Fibroblast of lung (primary cell): ENCODE results near the gene ABCC11. TPM values are rescaled to one million over a fixed set of nuclear protein-coding genes. Genes with fewer than 3 reads are reported as not detected.

Experiments used
- DNase-seq, 2 donors: peaks; one replicate each; pipeline versions ENCODE4 v3.0.0 to v3.0.0-alpha.2; 2010; ENCODE audit warnings: low read depth in 2 of 2
- H2AFZ ChIP-seq: 2 replicates; pipeline ENCODE4 v1.5.1; 2012; ENCODE audit warnings: low read length, control low read depth, inconsistent platforms
- H3K27ac ChIP-seq: 2 replicates; pipeline ENCODE4 v1.5.1; 2011; ENCODE audit warnings: low read length, control low read depth; ENCODE audit not compliant: insufficient read depth
- H3K27me3 ChIP-seq: 2 replicates; pipeline ENCODE4 v1.5.1; 2011; ENCODE audit warnings: mild to moderate bottlenecking, low read length; ENCODE audit not compliant: control insufficient read depth, insufficient read depth
- H3K36me3 ChIP-seq: 2 replicates; pipeline ENCODE4 v1.5.1; 2011; ENCODE audit warnings: low read length; ENCODE audit not compliant: control insufficient read depth, insufficient read depth
- H3K4me1 ChIP-seq: 2 replicates; pipeline ENCODE4 v1.5.1; 2011; ENCODE audit warnings: low read length; ENCODE audit not compliant: control insufficient read depth, insufficient read depth; ENCODE audit errors: extremely low read depth
- H3K4me2 ChIP-seq: 2 replicates; pipeline ENCODE4 v1.5.1; 2011; ENCODE audit warnings: low read length, control low read depth; ENCODE audit not compliant: insufficient read depth; ENCODE audit errors: extremely low read depth
- H3K4me3 ChIP-seq, 4 experiments: fragments of 200-600 bp in 1 of 4; sonication (generic) in 1 of 4; replicated peaks in 1 of 4; 2 replicates each; pipeline ENCODE4 v1.5.1; 2011 to 2016; ENCODE audit warnings: low read length in 4 of 4, low read depth in 3 of 4, mild to moderate bottlenecking in 3 of 4, control low read depth in 2 of 4, inconsistent platforms in 1 of 4, mixed read lengths in 1 of 4; ENCODE audit not compliant: insufficient read depth in 1 of 4; ENCODE audit errors: control extremely low read depth in 1 of 4
- H3K79me2 ChIP-seq: 2 replicates; pipeline ENCODE4 v1.5.1; 2012; ENCODE audit warnings: mild to moderate bottlenecking, low read length, inconsistent platforms; ENCODE audit not compliant: control insufficient read depth, insufficient read depth
- H3K9ac ChIP-seq: 2 replicates; pipeline ENCODE4 v1.5.1; 2011; ENCODE audit warnings: mild to moderate bottlenecking, low read length, control low read depth; ENCODE audit not compliant: insufficient read depth
- H3K9me3 ChIP-seq: 2 replicates; pipeline ENCODE4 v1.5.1; 2012; ENCODE audit warnings: low read depth, low read length; ENCODE audit not compliant: control insufficient read depth, insufficient read depth
- H4K20me1 ChIP-seq: 2 replicates; pipeline ENCODE4 v1.5.1; 2011; ENCODE audit warnings: low read length; ENCODE audit not compliant: control insufficient read depth, insufficient read depth; ENCODE audit errors: extremely low read depth
- EZH2 ChIP-seq: IDR thresholded peaks from 2 replicates; pipeline ENCODE4 v1.5.1; 2012; ENCODE audit warnings: low read length, control low read depth, mild to moderate bottlenecking; ENCODE audit errors: missing control alignments
- polyA plus RNA-seq, 2 donors: library from polyadenylated mRNA; depleted of rRNA in 1 of 2; stranded (reverse) in 1 of 2; unstranded in 1 of 2; fragments of >200 nt; gene quantifications; 2 replicates each; pipeline ENCODE4 v1.2.1, GENCODE V29; 2011 to 2012; ENCODE audit warnings: missing spikeins in 1 of 2
- total RNA-seq: library from RNA; depleted of rRNA; stranded (reverse); fragments of >200 nt; gene quantifications from 2 replicates; pipeline ENCODE4 v1.2.1, GENCODE V29; 2014
- TF ChIP-seq, protein P1 (sequence below), 2 donors: IDR thresholded peaks in 1 of 2; conservative IDR thresholded peaks in 1 of 2; 1 replicate in 1 of 2; 2 replicates in 1 of 2; pipeline ENCODE4 v1.5.1; 2011 to 2012; ENCODE audit warnings: low read length in 2 of 2, control low read depth in 1 of 2, inconsistent platforms in 1 of 2, low read depth in 1 of 2, mild to moderate bottlenecking in 1 of 2

ABCC11 gene
- total and polyA plus RNA-seq, 2 donors (not counting 1 experiment from before 2014, with no cell fraction given) = 0.17 to 0.20 TPM

DNA sequence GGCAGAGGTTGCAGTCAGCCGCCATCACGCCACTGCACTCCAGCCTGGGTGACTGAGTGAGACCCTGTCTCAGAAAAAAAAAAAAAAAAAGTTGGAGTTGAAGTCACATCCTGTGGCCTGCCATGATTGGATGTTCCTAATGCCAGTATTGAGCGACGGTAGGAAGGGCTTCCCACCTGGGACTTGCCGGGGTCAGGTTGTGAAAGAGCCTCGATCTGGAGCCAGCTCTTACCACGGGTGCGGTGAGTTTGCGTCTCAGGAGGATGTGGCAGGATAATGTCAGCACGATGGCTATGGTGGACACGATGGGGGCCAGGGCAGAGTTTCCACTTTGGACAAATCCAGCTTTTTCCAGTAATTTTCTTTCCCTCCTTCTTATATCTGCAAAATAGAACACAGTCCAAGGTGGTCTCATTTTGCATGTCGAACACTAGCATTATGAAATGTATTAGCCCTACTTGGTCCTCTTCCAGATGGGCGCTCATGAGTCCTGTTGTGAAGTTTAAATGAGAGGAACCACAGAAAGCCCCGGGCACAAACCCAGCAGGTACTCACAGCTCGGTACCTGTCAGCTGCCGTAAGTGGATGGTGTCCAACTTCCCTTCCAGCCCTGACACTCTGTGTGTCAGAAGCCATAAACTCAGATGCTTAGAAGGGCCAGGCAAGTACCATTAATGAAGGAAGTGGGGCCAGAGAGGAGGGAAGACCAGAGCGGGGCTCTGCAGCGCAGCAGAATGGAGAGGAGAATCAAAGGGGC lies 113.7 kb downstream of the ABCC11 start:
- no peak for DNase-seq
- TF ChIP-seq, protein P1, sequence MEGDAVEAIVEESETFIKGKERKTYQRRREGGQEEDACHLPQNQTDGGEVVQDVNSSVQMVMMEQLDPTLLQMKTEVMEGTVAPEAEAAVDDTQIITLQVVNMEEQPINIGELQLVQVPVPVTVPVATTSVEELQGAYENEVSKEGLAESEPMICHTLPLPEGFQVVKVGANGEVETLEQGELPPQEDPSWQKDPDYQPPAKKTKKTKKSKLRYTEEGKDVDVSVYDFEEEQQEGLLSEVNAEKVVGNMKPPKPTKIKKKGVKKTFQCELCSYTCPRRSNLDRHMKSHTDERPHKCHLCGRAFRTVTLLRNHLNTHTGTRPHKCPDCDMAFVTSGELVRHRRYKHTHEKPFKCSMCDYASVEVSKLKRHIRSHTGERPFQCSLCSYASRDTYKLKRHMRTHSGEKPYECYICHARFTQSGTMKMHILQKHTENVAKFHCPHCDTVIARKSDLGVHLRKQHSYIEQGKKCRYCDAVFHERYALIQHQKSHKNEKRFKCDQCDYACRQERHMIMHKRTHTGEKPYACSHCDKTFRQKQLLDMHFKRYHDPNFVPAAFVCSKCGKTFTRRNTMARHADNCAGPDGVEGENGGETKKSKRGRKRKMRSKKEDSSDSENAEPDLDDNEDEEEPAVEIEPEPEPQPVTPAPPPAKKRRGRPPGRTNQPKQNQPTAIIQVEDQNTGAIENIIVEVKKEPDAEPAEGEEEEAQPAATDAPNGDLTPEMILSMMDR (conservative IDR thresholded peaks at IDR 0.05 in 1 of 2, IDR thresholded peaks at IDR 0.05 in 1 of 2; ENCODE audit: low read depth in 1 of 2, low read length in 2 of 2) = no peak
- TF ChIP-seq EZH2 = no peak
- Histone ChIP-seq H3K9me3 (no peaks in the 10 kb centered on the region), H3K4me2 (no peak overlapping the region), H2AFZ (no peak overlapping the region), H3K79me2 (no peaks in the 10 kb centered on the region), H3K4me1 (no peaks in the 10 kb centered on the region), H3K4me3 (no peak overlapping the region), H3K36me3 (no peaks in the 10 kb centered on the region), H3K27me3 (no peaks in the 10 kb centered on the region), H3K9ac (no peak overlapping the region), H3K27ac (no peak overlapping the region), H4K20me1 (no peaks in the 10 kb centered on the region)

DNA sequence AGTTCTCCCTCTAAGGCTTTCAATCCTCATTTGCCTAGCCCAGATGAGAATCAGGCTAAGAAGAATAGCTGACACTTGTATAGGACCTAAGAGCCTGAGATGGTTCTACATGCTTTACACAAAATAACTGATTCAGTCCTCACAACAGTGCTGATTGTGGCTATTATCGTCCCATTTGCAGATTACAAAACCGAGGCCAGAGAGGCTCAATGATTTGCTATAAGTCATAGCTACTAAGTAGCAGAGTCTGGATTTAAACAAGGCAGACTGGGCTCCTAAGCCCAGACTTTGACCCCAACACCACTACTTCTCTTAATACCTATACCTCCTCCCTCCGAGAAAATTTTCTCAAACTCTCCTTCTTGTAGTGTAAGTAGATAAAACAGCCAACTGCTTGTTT lies 114.6 kb downstream of the ABCC11 start:
- no peaks in the 10 kb centered on the region for H4K20me1 ChIP-seq
- H3K27me3 ChIP-seq = no peaks in the 10 kb centered on the region
- no peak for TF ChIP-seq EZH2
- TF ChIP-seq, protein P1 (conservative IDR thresholded peaks at IDR 0.05 in 1 of 2, IDR thresholded peaks at IDR 0.05 in 1 of 2; ENCODE audit: low read depth in 1 of 2, low read length in 2 of 2) = no peak
- no peak overlapping the region for H3K9ac ChIP-seq
- H2AFZ ChIP-seq = no peak overlapping the region
- no peaks in the 10 kb centered on the region for H3K9me3 ChIP-seq
- no peak overlapping the region for H3K27ac ChIP-seq
- no peak overlapping the region for H3K4me2 ChIP-seq
- H3K4me1 ChIP-seq = peaks cover 2% of the 10 kb centered on the region
- no peaks in the 10 kb centered on the region for H3K79me2 ChIP-seq
- no peak for DNase-seq
- no peaks in the 10 kb centered on the region for H3K36me3 ChIP-seq
- no peak overlapping the region for H3K4me3 ChIP-seq

DNA sequence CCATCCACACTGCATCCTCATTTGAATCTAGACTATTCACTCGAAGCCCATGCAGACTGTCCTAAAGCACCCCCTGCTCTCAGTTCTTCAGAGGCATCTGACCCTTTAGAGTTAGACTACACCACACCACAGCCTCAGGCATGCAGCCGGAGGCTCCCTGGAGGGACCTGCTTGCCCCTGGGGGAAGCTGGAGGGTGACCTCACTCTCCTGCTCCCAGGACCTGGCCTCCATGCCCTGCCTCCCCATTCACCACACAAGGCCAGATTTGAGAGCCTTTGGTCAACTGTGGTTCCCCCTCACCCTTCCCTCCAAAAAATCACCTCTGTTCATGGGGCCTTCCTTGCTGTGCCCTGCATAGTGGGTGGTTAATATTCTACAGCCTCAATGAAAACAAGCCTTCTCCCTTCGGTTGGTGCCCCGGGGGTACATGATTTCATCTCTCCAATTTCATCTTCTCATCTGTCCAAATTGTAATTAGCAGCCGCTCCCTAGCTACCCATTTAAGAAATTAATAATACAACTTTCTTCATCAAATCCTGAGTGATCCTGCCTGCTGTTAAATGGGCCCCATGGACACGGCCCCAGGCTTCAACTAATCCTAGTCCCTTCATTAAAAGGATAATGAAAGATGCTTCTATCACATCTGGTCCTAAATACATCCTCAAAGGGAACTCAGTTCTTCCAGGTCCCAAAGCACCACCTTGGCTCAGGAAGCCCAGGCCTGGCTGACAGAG lies 116.0 kb downstream of the ABCC11 start:
- Histone ChIP-seq H3K4me1 (peaks cover 13% of the 10 kb centered on the region), H3K4me3 (no peak overlapping the region), H3K4me2 (no peak overlapping the region), H3K27ac (no peak overlapping the region), H3K9ac (no peak overlapping the region), H3K79me2 (no peaks in the 10 kb centered on the region), H3K27me3 (no peaks in the 10 kb centered on the region), H3K36me3 (no peaks in the 10 kb centered on the region), H4K20me1 (no peaks in the 10 kb centered on the region), H3K9me3 (no peaks in the 10 kb centered on the region), H2AFZ (no peak overlapping the region)
- TF ChIP-seq EZH2 = no peak
- TF ChIP-seq, protein P1 (conservative IDR thresholded peaks at IDR 0.05 in 1 of 2, IDR thresholded peaks at IDR 0.05 in 1 of 2; ENCODE audit: low read depth in 1 of 2, low read length in 2 of 2) = no peak
- DNase-seq = no peak
